ENCODE measurements around the gene PIP5K1B.

Gene PIP5K1B

DNA sequence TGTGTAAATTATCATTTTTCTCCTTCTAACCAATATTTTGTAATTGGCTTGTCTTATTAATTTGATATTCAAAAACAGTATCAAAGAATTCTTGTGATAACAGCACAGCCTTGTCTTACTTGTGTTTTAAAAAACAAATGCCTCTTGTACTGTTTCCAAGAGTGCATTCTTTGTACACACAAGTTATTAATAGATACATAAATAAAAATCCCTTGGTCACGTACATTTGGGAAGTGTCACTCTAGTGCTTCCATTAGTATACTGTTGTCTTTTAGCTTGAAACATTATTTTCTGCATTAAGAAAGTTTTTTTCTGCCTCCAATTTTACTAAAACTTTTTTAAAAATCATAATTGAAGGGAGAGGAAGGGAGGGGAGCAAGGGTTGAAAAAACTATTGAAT is 133.2 kb downstream of the PIP5K1B start:
- TF ChIP-seq POLR2AphosphoS5 (IDR thresholded peaks at IDR 0.05; ENCODE audit: low read depth, low read length): no peak
- TF ChIP-seq, protein P1, sequence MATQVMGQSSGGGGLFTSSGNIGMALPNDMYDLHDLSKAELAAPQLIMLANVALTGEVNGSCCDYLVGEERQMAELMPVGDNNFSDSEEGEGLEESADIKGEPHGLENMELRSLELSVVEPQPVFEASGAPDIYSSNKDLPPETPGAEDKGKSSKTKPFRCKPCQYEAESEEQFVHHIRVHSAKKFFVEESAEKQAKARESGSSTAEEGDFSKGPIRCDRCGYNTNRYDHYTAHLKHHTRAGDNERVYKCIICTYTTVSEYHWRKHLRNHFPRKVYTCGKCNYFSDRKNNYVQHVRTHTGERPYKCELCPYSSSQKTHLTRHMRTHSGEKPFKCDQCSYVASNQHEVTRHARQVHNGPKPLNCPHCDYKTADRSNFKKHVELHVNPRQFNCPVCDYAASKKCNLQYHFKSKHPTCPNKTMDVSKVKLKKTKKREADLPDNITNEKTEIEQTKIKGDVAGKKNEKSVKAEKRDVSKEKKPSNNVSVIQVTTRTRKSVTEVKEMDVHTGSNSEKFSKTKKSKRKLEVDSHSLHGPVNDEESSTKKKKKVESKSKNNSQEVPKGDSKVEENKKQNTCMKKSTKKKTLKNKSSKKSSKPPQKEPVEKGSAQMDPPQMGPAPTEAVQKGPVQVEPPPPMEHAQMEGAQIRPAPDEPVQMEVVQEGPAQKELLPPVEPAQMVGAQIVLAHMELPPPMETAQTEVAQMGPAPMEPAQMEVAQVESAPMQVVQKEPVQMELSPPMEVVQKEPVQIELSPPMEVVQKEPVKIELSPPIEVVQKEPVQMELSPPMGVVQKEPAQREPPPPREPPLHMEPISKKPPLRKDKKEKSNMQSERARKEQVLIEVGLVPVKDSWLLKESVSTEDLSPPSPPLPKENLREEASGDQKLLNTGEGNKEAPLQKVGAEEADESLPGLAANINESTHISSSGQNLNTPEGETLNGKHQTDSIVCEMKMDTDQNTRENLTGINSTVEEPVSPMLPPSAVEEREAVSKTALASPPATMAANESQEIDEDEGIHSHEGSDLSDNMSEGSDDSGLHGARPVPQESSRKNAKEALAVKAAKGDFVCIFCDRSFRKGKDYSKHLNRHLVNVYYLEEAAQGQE (IDR thresholded peaks at IDR 0.05; ENCODE audit: insufficient read depth in 1 of 2, low read depth in 2 of 2, low read length in 2 of 2): no peak
- no peak for TF ChIP-seq TAF1 (IDR thresholded peaks at IDR 0.05; ENCODE audit: borderline replicate concordance, insufficient read depth, low read length)
- TF ChIP-seq FOXP2 (optimal IDR thresholded peaks at IDR 0.05; ENCODE audit: borderline replicate concordance, extremely low read depth, extremely low read length, insufficient read depth): no peak
- TF ChIP-seq SIN3A (IDR thresholded peaks at IDR 0.05; ENCODE audit: borderline replicate concordance, insufficient read depth, low read length): no peak

DNA sequence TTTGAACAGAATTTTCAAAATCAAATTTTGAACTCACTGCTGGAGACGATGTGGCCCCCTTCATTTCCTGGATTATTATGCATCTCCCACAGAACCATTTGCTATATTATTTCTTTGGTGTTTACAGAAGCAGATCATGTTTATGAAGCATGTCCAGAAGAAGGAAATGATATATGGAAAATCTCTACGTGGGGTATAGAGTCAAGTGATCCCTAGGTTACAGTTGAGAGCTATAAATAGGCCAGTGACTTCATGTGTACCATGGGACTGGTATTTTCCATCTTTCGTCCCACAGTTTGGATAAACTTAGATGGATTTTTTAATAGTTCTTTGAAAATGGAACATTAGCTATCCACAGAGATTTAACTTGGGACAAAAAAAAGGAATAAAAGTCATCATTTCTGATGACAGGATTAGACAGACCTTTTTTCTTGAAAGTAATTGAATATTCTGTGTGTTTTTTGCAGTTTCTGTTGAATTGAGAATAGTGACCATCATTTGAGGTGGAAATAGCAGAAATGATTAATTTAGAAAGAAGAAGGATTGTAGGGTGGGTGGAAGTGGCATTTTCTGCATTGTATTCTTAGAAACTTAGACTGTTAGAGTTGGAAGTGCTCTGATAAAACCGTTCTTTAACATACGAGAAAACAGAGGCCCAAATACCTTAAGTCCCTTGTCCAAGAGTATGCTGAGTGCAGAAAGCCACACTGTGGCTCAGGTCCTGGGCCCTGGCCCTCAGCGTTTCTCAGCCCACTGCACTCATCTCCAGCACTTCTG is 136.4 kb downstream of the PIP5K1B start:
- no peak for TF ChIP-seq POLR2AphosphoS5 (IDR thresholded peaks at IDR 0.05; ENCODE audit: low read depth, low read length)
- no peak for TF ChIP-seq TAF1 (IDR thresholded peaks at IDR 0.05; ENCODE audit: borderline replicate concordance, insufficient read depth, low read length)
- TF ChIP-seq, protein P1 (IDR thresholded peaks at IDR 0.05; ENCODE audit: insufficient read depth in 1 of 2, low read depth in 2 of 2, low read length in 2 of 2): no peak
- no peak for TF ChIP-seq FOXP2 (optimal IDR thresholded peaks at IDR 0.05; ENCODE audit: borderline replicate concordance, extremely low read depth, extremely low read length, insufficient read depth)
- TF ChIP-seq SIN3A (IDR thresholded peaks at IDR 0.05; ENCODE audit: borderline replicate concordance, insufficient read depth, low read length): no peak

DNA sequence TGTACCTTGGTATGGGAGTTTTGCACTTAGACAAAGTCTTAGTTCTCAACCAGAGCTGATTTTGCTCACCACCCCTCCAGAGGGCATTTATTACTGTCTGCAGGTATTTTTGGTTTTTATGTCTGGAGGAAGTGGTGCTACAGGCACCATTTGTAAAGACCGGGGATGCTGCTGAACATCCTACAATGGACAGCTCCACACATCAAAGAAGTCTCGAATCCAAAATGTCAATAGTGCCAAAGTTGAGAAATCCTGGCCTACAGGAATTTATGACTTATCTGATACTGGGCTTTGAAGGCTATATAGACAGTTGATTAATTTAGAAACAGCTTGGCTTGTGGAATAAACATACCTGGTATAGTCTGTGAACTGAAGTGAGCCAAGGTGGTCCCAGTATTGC is 137.5 kb downstream of the PIP5K1B start:
- TF ChIP-seq FOXP2 (optimal IDR thresholded peaks at IDR 0.05; ENCODE audit: borderline replicate concordance, extremely low read depth, extremely low read length, insufficient read depth): no peak
- TF ChIP-seq, protein P1 (IDR thresholded peaks at IDR 0.05; ENCODE audit: insufficient read depth in 1 of 2, low read depth in 2 of 2, low read length in 2 of 2): peak in 1 of 2 experiments; percentile 79; a peak in 2 of 4 replicates

DNA sequence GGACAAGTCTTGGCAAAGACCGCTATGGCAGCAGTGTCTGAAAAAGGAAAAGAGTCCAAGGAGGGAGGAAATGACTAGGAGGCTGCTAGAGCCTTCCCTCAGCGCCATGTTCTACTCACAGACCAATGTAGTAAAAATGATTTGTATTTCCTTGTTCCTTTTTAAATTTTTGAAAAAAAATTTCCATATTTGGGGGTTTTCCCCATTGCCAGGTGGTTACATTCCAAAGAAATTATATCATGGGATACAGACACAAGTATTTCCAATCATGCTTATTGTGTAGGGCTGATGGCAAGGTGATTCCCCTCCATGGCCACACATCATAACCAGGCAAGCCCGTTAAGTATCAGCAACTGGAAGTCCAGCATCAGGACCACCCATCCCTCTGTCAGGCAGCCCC is 138.2 kb downstream of the PIP5K1B start:
- TF ChIP-seq POLR2AphosphoS5 (IDR thresholded peaks at IDR 0.05; ENCODE audit: low read depth, low read length) (no peak), SIN3A (IDR thresholded peaks at IDR 0.05; ENCODE audit: borderline replicate concordance, insufficient read depth, low read length) (no peak), FOXP2 (optimal IDR thresholded peaks at IDR 0.05; ENCODE audit: borderline replicate concordance, extremely low read depth, extremely low read length, insufficient read depth) (no peak), TAF1 (IDR thresholded peaks at IDR 0.05; ENCODE audit: borderline replicate concordance, insufficient read depth, low read length) (no peak)
- TF ChIP-seq, protein P1 (IDR thresholded peaks at IDR 0.05; ENCODE audit: insufficient read depth in 1 of 2, low read depth in 2 of 2, low read length in 2 of 2): no peak

Data from PFSK-1 (cell line).